Thymus (tissue), 11 donors: Measurements from ENCODE around the gene PTPN4. TPM values are rescaled to one million over a fixed set of nuclear protein-coding genes. Genes with fewer than 3 reads are reported as not detected.

Source experiments
- DNase-seq, 9 donors: peaks; one replicate each; pipeline ENCODE4 v3.0.0-alpha.2; 2013; ENCODE audit warnings: low spot score in 9 of 9, low read depth in 6 of 9, missing footprints in 1 of 9
- H3K27ac ChIP-seq, 2 donors: one replicate each; pipeline ENCODE4 v1.5.1; 2013; ENCODE audit warnings: control low read depth in 1 of 2, low read depth in 1 of 2, low read length in 1 of 2, mild to moderate bottlenecking in 1 of 2, moderate library complexity in 1 of 2
- H3K27me3 ChIP-seq, 2 donors: one replicate each; pipeline ENCODE4 v1.5.1; 2013; ENCODE audit warnings: low read length in 1 of 2; ENCODE audit not compliant: control insufficient read depth in 2 of 2, insufficient read depth in 1 of 2
- H3K36me3 ChIP-seq, 2 donors: one replicate each; pipeline ENCODE4 v1.5.1; 2013; ENCODE audit warnings: low read length in 1 of 2, mild to moderate bottlenecking in 1 of 2, moderate library complexity in 1 of 2; ENCODE audit not compliant: control insufficient read depth in 2 of 2, insufficient read depth in 2 of 2
- H3K4me1 ChIP-seq, 2 donors: one replicate each; pipeline ENCODE4 v1.5.1; 2013; ENCODE audit warnings: low read length in 2 of 2; ENCODE audit not compliant: control insufficient read depth in 2 of 2, insufficient read depth in 2 of 2
- H3K4me3 ChIP-seq, 2 donors: one replicate each; pipeline ENCODE4 v1.5.1; 2013; ENCODE audit warnings: low read length in 2 of 2, control low read depth in 1 of 2, mild to moderate bottlenecking in 1 of 2
- H3K9me3 ChIP-seq, 2 donors: one replicate each; pipeline ENCODE4 v1.5.1; 2013; ENCODE audit warnings: low read length in 1 of 2, mild to moderate bottlenecking in 1 of 2; ENCODE audit not compliant: control insufficient read depth in 2 of 2, insufficient read depth in 1 of 2
- WGBS: extraction: QIAGEN DNeasy Blood & Tissue Kit; methylation state at CpG from one replicate; pipeline ENCODE4 v1.1.7; 2013; 5-methylcytosine and 5-hydroxymethylcytosine counted together
- polyA plus RNA-seq: library from polyadenylated mRNA; stranded (reverse); fragments of 200-250 nt; gene quantifications from one replicate; pipeline ENCODE4 v1.2.3, GENCODE V29; 2013
- total RNA-seq: library from RNA; stranded (reverse); fragments of 120-200 nt; gene quantifications from one replicate; pipeline ENCODE4 v1.2.4, GENCODE V29; 2013
- donor health status: healthy.

PTPN4 gene
- total and polyA plus RNA-seq, 2 donors: 11.9 to 53.0 TPM

GRCh38 chr2:119753930-119754321, 5.8 kb upstream of the PTPN4 start:
- H3K36me3 ChIP-seq: no peaks in the 10 kb centered on the region
- 97% methylated on average over 1 of the region's 1 CpG for WGBS
- H3K27me3 ChIP-seq: no peaks in the 10 kb centered on the region
- peaks cover 2% of the 10 kb centered on the region in 2 donors for H3K4me1 ChIP-seq
- H3K27ac ChIP-seq: no peak overlapping the region
- H3K9me3 ChIP-seq: no peaks in the 10 kb centered on the region
- H3K4me3 ChIP-seq: no peak overlapping the region
- DNase-seq: no peak

DNA sequence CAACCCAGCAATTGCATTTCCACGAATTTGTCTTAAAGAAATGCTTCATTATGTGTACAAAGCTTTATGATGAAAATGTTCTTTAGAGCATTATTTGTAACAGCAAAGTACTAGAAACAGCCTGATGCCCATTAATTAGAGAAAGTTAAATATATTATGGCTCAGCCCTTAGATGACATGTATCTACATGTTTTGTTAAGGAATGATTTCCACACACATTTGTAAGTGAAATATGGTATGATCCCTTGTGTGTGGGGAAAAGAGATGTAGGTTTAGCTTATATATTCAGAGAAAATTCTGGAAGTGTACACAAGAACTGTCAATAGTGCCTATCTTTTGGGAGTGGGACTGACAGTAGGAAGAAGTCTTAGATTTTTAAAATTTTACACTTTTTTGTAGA, 3.8 kb upstream of the PTPN4 start:
- no peaks in the 10 kb centered on the region for H3K27me3 ChIP-seq
- peaks cover 6% of the 10 kb centered on the region in 2 donors for H3K4me1 ChIP-seq
- no peaks in the 10 kb centered on the region for H3K36me3 ChIP-seq
- H3K9me3 ChIP-seq: no peaks in the 10 kb centered on the region
- H3K27ac ChIP-seq: no peak overlapping the region
- no peak overlapping the region for H3K4me3 ChIP-seq
- no peak for DNase-seq
- 96% methylated on average over 1 of the region's 1 CpG for WGBS

DNA sequence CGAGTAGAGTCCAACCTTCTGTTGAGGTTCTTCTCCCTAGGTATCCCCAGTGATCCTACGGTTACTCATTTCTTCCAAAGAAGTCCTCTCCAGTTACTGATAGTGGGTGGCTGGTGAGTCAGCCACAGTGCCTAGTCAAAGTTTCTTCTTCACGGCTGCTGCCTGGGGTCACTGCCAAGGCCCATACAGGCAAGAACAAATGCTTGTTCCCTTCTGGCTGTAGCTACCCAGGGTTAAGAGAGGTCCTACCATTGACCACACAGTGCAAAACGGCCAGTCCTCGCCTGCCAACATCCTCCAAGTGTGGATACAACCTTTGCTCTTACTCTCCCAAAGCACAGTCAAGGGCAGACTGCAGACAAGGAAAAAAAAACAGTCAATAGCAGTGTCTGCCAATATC, 2.9 kb upstream of the PTPN4 start:
- no peak for DNase-seq
- peaks cover 6% of the 10 kb centered on the region in 2 donors for H3K4me1 ChIP-seq
- no peaks in the 10 kb centered on the region for H3K27me3 ChIP-seq
- WGBS: 92% methylated on average over 5 of the region's 5 CpGs
- H3K27ac ChIP-seq: no peak overlapping the region
- H3K9me3 ChIP-seq: no peaks in the 10 kb centered on the region
- no peaks in the 10 kb centered on the region for H3K36me3 ChIP-seq
- H3K4me3 ChIP-seq: no peak overlapping the region

DNA sequence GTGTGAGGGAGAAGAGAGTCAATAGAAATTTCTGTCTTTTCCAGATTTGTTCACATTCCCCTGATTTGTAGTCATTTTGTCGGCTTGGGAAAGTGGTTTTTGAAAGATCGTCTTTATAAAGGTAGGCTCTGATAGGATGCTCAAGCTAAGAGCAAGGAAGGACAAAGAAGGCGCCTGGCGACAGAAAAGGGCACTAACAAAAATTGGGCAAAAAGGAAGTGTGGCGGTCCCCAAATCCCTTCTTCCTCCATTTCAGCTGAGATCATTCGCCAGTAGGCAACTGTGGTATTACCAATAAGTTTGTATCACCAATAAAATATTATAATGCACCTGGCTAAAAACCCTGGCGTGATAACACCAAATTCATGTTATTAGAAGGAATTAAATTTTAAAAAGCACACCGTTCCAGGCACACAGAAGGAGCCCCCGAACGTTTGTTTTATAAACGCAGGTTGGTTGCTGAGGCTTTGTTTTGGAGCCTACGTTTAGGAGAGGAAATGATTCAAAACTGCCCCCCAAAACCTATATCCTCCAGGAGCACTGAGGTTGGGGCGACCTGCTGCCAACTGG, 756 bp upstream of the PTPN4 start:
- Histone ChIP-seq H3K9me3 (no peaks in the 10 kb centered on the region), H3K4me1 (peaks cover 6% of the 10 kb centered on the region in 2 donors), H3K36me3 (no peaks in the 10 kb centered on the region), H3K27me3 (no peaks in the 10 kb centered on the region), H3K27ac (peak overlapping the region; percentile 96 to 98), H3K4me3 (peak overlapping the region; percentile 79 to 92)
- DNase-seq: peak in 1 of 9 donors; percentile 10
- 44% methylated on average over 13 of the region's 13 CpGs for WGBS

DNA sequence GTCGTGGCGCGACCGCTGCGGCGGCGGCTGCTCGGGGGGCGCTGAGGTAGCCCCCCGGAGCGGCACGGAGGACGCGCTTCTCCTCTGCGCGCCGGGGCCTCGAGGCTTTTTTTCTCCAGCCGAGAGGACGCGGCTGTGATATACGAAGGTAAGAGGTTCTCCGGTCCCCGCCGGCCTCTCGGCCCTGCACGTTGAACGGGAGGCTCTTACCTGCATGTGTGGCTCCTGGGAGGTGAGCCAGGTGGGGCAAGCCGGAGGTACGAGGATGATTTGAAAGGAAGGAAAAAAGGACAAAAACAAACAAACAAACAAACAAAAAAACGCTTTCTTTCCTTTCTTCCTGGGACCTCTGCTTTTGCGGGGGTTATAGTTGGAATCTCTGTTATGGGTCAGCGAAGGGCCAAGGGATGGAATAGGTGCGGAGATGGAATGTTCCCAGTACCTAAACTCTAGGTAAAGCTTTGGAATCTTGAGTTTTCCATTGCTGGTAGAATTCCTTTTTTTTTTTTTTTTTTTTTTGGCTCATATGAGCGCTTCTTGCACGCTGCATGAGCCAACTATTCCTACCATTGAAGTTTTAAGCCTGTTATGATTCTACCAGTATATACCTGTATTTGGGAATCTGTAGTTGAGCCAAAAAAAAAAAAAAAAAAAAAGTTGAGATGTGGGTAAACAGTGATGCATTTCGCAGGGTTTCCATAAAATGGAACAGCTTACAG, 674 bp downstream of the PTPN4 start:
- H3K36me3 ChIP-seq: no peaks in the 10 kb centered on the region
- WGBS: 1% methylated on average over 37 of the region's 37 CpGs
- no peaks in the 10 kb centered on the region for H3K9me3 ChIP-seq
- no peaks in the 10 kb centered on the region for H3K27me3 ChIP-seq
- H3K27ac ChIP-seq: peak overlapping the region; percentile 97 to 98
- DNase-seq: peak in 7 of 9 donors; percentile 9 to 74 (median 39)
- peaks cover 6 to 8% of the 10 kb centered on the region in 2 donors for H3K4me1 ChIP-seq
- peak overlapping the region; percentile 79 to 92 for H3K4me3 ChIP-seq

GRCh38 chr2:119760956-119761275, 1.2 kb downstream of the PTPN4 start:
- DNase-seq: peak in 5 of 9 donors; percentile 21 to 59 (median 32)
- H3K27ac ChIP-seq: peak overlapping the region in 1 of 2 donors; percentile 56
- peak overlapping the region; percentile 79 to 92 for H3K4me3 ChIP-seq
- H3K27me3 ChIP-seq: no peaks in the 10 kb centered on the region
- 17% methylated on average over 4 of the region's 4 CpGs for WGBS
- H3K4me1 ChIP-seq: peaks cover 6 to 8% of the 10 kb centered on the region in 2 donors
- no peaks in the 10 kb centered on the region for H3K36me3 ChIP-seq
- H3K9me3 ChIP-seq: no peaks in the 10 kb centered on the region

DNA sequence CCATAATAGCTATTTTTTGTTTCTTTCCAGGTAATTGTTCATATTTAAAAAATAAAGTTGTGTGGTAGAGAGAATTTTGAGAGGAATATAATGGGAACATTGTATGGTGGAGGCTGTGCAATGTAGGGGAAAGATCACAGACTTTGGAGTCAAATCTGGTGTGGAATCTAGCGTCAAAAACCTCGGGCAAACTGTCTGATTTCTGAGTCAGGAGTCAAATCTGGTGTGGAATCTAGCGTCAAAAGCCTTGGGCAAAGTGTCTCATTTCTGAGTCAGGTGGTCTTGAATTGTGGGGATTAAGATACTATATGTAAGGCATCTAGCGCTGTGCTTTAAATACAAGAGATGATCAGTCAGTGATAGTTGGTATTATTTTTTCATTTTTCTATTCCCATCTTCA, 5.1 kb downstream of the PTPN4 start:
- Histone ChIP-seq H3K9me3 (no peaks in the 10 kb centered on the region), H3K36me3 (no peaks in the 10 kb centered on the region), H3K4me3 (no peak overlapping the region), H3K27me3 (no peaks in the 10 kb centered on the region), H3K27ac (no peak overlapping the region), H3K4me1 (peaks cover 3 to 11% of the 10 kb centered on the region in 2 donors)
- DNase-seq: no peak
- WGBS: 93% methylated on average over 4 of the region's 4 CpGs

GRCh38 chr2:119765433-119766002, 5.8 kb downstream of the PTPN4 start:
- Histone ChIP-seq H3K27me3 (no peaks in the 10 kb centered on the region), H3K4me3 (no peak overlapping the region), H3K4me1 (peaks cover 3 to 13% of the 10 kb centered on the region in 2 donors), H3K27ac (no peak overlapping the region), H3K9me3 (no peaks in the 10 kb centered on the region), H3K36me3 (no peaks in the 10 kb centered on the region)
- no peak for DNase-seq
- 94% methylated on average over 5 of the region's 5 CpGs for WGBS

DNA sequence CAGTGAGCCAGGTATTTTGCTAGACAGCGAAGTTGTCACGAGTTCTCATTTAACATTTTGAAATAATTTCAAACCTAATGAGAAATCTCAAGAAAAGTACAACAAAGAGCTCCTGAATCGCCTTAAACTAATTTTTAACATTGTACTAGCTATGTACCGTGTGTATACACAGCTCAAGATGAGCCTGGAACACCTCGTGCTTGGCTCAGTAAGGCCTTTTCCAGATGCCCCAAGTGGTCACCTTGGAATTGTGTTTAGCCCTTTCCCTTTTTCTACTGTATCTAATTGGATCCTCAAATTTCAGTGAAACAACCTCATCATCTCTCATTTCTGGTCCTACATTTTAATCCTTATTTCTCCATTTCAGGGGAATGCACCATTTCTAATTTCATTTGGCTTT, 7.2 kb downstream of the PTPN4 start:
- WGBS: 98% methylated on average over 5 of the region's 5 CpGs
- Histone ChIP-seq H3K9me3 (no peaks in the 10 kb centered on the region), H3K4me3 (no peak overlapping the region)

More for the DNA sequence above, 7.2 kb downstream of the PTPN4 start:
- Histone ChIP-seq H3K27me3 (no peaks in the 10 kb centered on the region), H3K36me3 (no peaks in the 10 kb centered on the region), H3K27ac (no peak overlapping the region), H3K4me1 (peaks cover 9 to 20% of the 10 kb centered on the region in 2 donors)
- DNase-seq: no peak
